Muscle layer of colon (tissue), 2 donors: Measurements from ENCODE around the gene ATP6V0A1.
"Not testable (repeated sequence)": the region's sequence is repeated elsewhere in the genome, so short reads cannot be mapped to it uniquely, and the experiment has no call there.

ENCODE experiments used
- H3K27ac ChIP-seq: one replicate; pipeline ENCODE4 v1.7.0; 2013; ENCODE audit warnings: low read depth, mild to moderate bottlenecking, low read length, moderate library complexity
- H3K27me3 ChIP-seq, 2 donors: one replicate each; pipeline ENCODE4 v1.7.0; 2013; ENCODE audit warnings: low read length in 2 of 2, mild to moderate bottlenecking in 2 of 2; ENCODE audit not compliant: insufficient read depth in 2 of 2, control insufficient read depth in 1 of 2
- H3K36me3 ChIP-seq: one replicate; pipeline ENCODE4 v1.7.0; 2013; ENCODE audit warnings: mild to moderate bottlenecking, low read length; ENCODE audit not compliant: insufficient read depth
- H3K4me1 ChIP-seq: one replicate; pipeline ENCODE4 v1.7.0; 2013; ENCODE audit warnings: mild to moderate bottlenecking, low read length; ENCODE audit not compliant: insufficient read depth
- H3K4me3 ChIP-seq, 2 donors: one replicate each; pipeline ENCODE4 v1.7.0; 2013; ENCODE audit warnings: low read length in 2 of 2, low read depth in 1 of 2, mild to moderate bottlenecking in 1 of 2, moderate library complexity in 1 of 2
- H3K9ac ChIP-seq: one replicate; pipeline ENCODE4 v1.7.0; 2013; ENCODE audit warnings: low read length
- H3K9me3 ChIP-seq: one replicate; pipeline ENCODE4 v1.7.0; 2013; ENCODE audit warnings: mild to moderate bottlenecking, low read length
- donor health status: abdominal sarcoma.
- donor health status: Adenocarcinoma of cecum.

ATP6V0A1 gene

DNA sequence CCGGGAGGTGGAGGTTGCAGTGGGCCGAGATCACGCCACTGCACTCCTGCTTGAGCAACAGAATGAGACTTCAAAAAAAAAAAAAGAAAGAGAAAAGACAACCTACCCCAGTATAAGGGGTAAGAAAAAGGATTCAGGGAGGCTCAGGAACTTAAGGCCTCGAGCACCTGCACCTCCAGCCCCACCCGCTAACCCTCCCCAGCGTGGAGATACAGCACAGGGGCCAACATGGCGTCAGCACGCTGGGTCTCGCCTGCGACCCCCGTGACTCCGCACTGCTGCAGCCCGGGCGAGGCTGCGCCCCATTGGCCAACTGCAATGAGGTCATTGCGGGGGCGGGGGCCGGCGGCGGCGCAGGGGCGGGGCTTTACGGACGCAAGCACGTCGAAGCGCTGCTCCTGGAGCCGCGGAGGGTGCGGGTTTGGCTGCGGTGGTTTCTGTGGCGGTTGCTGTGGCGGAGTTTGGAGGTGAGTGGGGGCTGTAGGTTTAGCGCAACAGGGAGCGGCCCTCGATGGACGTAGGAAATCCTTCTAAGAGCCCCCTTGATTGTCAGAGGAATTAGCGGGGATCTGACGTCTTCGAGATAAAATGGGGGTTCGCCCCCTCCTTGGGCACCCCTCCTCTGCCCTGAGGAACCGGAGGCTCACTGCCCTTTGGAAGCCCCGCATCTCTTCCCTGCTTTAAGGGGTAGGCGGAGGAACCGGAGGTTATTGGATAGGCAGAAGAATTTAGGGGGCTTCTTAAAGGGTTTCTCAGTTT is at the start of gene ATP6V0A1:
Gene ATP6V0A1, plus strand, starts transcription at position 382 of the 759 bp plus-strand sequence. CDS start 2,017 bp downstream, outside the sequence.
- H3K9ac ChIP-seq: peak within 1 kb of the TSS; percentile 93
- H3K4me1 ChIP-seq: peaks cover 13% of the 10 kb centered on the region
- no peaks in the 10 kb centered on the region for H3K9me3 ChIP-seq
- peak within 1 kb of the TSS; percentile 62 to 82 for H3K4me3 ChIP-seq
- peak within 1 kb of the TSS; percentile 99 for H3K27ac ChIP-seq
- H3K36me3 ChIP-seq: peaks cover 19% of the 10 kb centered on the region
- no peaks in the 10 kb centered on the region for H3K27me3 ChIP-seq

DNA sequence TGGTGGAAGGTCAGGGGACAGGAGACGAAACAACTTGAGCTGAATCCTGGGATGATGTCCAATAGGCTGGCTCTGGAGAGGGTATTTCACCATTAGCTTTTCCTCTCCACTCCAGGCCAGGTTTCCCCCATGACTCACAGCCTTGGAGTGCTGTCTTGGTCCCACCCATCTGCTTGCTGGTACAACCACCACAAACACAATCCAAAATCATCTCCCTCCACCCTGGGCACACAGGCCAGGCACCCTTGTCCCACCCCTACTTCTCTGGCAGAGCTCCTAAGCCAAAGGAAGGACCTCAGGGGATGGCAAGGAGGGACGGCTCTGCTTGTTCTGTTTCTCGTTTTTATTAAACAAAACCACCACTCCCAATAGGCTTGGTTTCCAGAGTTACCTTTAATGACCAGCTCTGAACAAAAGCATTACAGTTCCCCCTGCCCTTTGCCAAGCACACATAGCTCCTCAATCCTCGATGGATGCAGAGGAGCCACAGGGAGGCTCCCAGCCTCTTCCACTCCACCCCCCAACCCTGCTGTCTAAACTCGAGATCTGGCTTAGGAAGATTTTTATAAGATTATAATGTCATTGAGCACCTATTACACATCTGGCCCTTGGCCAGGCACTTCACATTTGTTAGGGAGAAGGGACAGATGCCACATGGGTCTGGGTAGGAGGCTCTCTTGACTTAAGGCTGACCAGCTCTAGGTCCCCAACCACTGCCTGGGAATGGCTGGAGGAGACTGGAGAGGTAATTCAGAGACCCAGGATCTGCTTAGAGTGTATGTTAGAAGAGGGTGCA is 49.0 kb upstream of the ATP6V0A1 start:
- Histone ChIP-seq H3K36me3 (peaks cover 6% of the 10 kb centered on the region), H3K4me1 (peaks cover 88% of the 10 kb centered on the region), H3K9me3 (no peaks in the 10 kb centered on the region), H3K4me3 (peak overlapping the region in 1 of 2 donors; percentile 30), H3K27ac (peak overlapping the region; percentile 79), H3K9ac (no peak overlapping the region), H3K27me3 (no peaks in the 10 kb centered on the region)

DNA sequence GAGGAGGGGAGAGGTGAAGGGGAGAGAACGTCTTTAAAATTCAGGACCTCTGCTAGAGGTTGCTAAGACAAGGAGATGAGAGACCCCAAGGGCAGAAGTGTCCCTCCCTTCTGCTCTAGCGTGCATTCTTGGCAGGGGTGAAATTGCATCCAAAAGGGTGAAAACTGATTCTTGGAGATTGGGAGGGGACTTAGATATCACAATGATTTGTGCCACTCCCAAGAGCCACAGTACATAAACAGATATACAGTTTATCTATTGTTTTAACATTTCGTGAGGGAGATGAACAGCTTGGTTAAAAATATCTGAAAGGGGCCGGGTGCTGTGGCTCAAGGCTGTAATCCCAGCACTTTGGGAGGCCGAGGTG is 48.4 kb upstream of the ATP6V0A1 start:
- Histone ChIP-seq H3K27me3 (no peaks in the 10 kb centered on the region), H3K4me3 (peak overlapping the region in 1 of 2 donors; percentile 30), H3K36me3 (peaks cover 4% of the 10 kb centered on the region), H3K9me3 (no peaks in the 10 kb centered on the region), H3K27ac (peak overlapping the region; percentile 79), H3K4me1 (peaks cover 94% of the 10 kb centered on the region), H3K9ac (no peak overlapping the region)

DNA sequence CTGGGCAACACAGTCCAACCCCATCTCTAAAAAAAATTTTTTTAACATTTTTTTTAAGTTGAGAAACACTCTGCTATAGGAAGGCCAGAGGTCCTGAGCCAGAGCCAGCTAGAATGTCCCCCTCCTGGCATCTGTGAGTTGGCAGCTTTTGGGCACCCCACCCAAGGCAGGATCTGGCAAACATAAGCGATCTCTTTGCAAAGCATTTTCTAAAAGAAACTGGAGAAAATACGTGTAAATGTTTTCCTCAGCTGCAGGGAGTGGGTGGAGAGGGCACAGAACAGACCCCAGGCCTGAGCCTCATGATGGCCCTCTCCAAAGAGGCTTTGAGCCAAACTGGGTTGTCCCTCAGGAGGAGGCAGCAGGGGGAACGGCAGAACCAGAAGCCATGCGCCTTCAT is 47.3 kb upstream of the ATP6V0A1 start:
- no peaks in the 10 kb centered on the region for H3K9me3 ChIP-seq
- H3K36me3 ChIP-seq: peaks cover 4% of the 10 kb centered on the region
- peaks cover 95% of the 10 kb centered on the region for H3K4me1 ChIP-seq
- H3K27ac ChIP-seq: peak overlapping the region; percentile 61
- H3K4me3 ChIP-seq: peak overlapping the region; percentile 4 to 28
- H3K27me3 ChIP-seq: no peaks in the 10 kb centered on the region
- H3K9ac ChIP-seq: no peak overlapping the region

DNA sequence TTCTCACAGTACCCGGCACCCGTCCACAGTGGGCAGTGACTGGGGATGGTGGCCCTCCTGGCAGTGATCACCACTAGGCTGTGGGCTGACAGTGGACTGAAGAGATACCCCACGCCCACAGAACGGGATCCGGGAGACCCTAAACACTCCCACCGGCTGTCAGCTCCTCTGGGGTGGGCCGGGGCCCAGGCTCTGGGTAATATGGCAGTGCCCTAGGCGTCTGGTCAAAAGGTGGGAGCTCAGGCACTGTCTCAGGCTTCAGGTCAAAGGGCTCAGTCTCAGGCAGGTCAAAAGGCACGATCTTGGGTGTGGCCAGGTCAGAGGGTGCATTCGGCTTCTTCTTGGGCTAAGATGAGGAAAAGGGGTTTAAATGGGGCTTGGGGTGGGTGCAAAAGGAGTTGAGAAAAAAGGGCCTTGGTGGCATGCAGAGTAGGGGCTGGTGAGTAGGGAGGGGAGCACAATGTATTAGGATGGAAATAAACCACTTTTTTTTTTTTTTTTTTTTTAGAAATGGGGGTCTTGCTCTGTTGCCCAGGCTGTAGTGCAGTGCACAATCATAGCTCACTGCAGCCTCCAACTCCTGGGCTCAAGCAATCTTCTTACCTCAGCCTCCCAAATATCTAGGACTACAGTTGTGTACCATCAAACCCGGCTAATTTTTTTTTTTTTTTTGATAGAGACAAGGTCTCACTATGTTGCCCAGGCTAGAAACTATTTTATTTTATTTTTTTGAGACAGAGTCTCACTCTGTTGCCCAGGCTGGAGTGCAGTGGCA is 46.6 kb upstream of the ATP6V0A1 start:
- no peaks in the 10 kb centered on the region for H3K27me3 ChIP-seq
- H3K4me1 ChIP-seq: peaks cover 93% of the 10 kb centered on the region
- peak overlapping the region; percentile 37 for H3K9ac ChIP-seq
- H3K36me3 ChIP-seq: peaks cover 4% of the 10 kb centered on the region
- no peaks in the 10 kb centered on the region for H3K9me3 ChIP-seq
- peak overlapping the region; percentile 61 for H3K27ac ChIP-seq
- peak overlapping the region; percentile 4 to 28 for H3K4me3 ChIP-seq

GRCh38 chr17:42413464-42414040 is 45.1 kb upstream of the ATP6V0A1 start:
- no peak overlapping the region for H3K27ac ChIP-seq
- H3K4me3 ChIP-seq: no peak overlapping the region
- peaks cover 87% of the 10 kb centered on the region for H3K4me1 ChIP-seq
- H3K9me3 ChIP-seq: no peaks in the 10 kb centered on the region
- H3K9ac ChIP-seq: no peak overlapping the region
- H3K27me3 ChIP-seq: no peaks in the 10 kb centered on the region
- H3K36me3 ChIP-seq: peaks cover 4% of the 10 kb centered on the region

DNA sequence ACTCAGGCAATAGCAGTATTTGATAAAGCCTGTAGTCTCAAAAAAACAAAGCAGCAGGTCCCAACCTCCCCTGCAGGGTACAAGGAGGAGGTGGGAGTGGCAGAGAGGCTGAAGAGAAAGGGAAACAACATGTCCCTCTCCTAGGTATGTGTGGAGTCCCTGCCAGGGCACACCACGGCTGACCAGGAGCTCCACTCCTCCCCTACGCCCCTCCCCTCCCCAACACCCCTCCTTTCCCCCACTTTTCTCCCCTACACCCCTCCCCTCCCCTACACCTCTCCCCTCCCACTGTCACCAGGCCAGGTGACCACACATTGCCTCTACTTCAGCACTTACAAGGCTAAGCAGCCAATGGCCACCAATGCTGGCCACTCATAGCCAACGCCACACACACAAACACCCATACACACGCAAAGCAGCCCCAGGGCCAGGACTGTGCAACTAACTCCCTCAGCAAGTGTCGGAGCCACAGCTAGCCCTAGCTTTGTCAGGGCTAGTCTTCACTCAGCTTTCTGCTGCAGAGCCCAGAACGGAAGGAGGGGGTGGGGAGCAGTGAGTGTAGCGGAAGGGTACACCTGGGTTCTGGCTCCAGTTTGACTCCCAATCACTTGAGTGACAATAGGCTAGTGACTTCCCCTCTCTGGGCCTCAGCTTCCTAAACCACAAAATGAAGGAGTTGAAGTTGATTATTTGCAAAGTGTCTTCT is 43.8 kb upstream of the ATP6V0A1 start:
- H3K9ac ChIP-seq: no peak overlapping the region

DNA sequence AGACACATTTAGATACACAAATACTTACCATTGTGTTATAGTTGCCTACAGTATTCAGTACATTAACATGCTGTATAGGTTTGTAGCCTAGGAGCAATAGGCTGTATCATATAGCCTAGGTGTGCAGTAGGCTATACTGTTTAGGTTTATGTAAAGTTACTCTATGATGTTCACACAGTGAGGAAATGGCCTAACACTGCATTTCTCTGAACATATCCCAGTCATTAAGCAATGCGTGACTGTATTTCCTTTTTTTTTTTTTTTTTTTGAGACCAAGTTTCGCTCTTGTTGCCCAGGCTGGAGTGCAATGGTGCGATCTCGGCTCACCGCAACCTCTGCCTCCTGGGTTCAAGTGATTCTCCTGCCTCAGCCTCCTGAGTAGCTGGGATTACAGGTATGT is 40.7 kb upstream of the ATP6V0A1 start:
- not testable (repeated sequence) for H3K9ac ChIP-seq, H3K27me3 ChIP-seq, H3K36me3 ChIP-seq, H3K27ac ChIP-seq, H3K4me3 ChIP-seq, H3K9me3 ChIP-seq
- H3K4me1 ChIP-seq: peaks cover 65% of the 10 kb centered on the region

More for the DNA sequence above, 43.8 kb upstream of the ATP6V0A1 start:
- Histone ChIP-seq H3K27ac (no peak overlapping the region), H3K4me1 (peaks cover 85% of the 10 kb centered on the region), H3K9me3 (no peaks in the 10 kb centered on the region), H3K36me3 (peaks cover 4% of the 10 kb centered on the region), H3K27me3 (no peaks in the 10 kb centered on the region), H3K4me3 (no peak overlapping the region)

DNA sequence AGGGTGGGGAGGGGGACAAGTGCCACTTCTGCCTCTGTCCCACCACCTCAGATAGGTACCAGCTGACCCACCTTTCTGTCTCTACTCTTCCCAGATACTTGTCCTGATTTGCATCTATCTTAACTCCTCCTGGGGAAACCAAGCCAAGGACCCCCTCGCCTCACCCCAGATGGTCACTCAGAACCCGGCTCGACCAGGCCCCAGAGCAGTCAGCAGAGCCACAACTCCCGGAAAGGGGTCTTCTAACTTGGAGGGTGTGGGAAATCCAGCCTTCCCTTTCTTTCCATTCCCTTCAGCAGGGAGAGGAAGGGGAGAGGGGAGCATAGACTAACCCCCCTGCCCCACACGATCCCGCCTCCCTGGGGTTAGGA is 37.6 kb upstream of the ATP6V0A1 start:
- H3K9ac ChIP-seq: peak overlapping the region; percentile 98
- H3K36me3 ChIP-seq: no peaks in the 10 kb centered on the region
- H3K27ac ChIP-seq: peak overlapping the region; percentile 97
- no peaks in the 10 kb centered on the region for H3K9me3 ChIP-seq
- H3K4me3 ChIP-seq: peak overlapping the region; percentile 92 to 98
- no peaks in the 10 kb centered on the region for H3K27me3 ChIP-seq
- H3K4me1 ChIP-seq: peaks cover 34% of the 10 kb centered on the region

- Histone ChIP-seq H3K9me3 (no peaks in the 10 kb centered on the region), H3K4me3 (peak overlapping the region; percentile 92 to 98), H3K9ac (peak overlapping the region; percentile 98), H3K27me3 (no peaks in the 10 kb centered on the region), H3K36me3 (no peaks in the 10 kb centered on the region), H3K27ac (peak overlapping the region; percentile 97), H3K4me1 (peaks cover 28% of the 10 kb centered on the region)
These were observed 37.0 kb upstream of the ATP6V0A1 start for GRCh38 chr17:42421507-42422338.
